HepG2 (cell line): Measurements from ENCODE around the gene BRD8. TPM values are rescaled to one million over a fixed set of nuclear protein-coding genes. Genes with fewer than 3 reads are reported as not detected.

Experiments
- LRRFIP1 ChIP-seq: sonication (generic); formaldehyde crosslinking; conservative IDR thresholded peaks from 2 replicates; pipeline ENCODE4 v1.4.0; 2020; ENCODE audit warnings: missing genetic modification reagents
- RXRA ChIP-seq: sonication (generic); formaldehyde crosslinking; IDR thresholded peaks from 2 replicates; pipeline ENCODE4 v1.5.1; 2020; ENCODE audit warnings: missing genetic modification reagents
- TFDP1 ChIP-seq: IDR thresholded peaks from 2 replicates; pipeline ENCODE4 v1.6.1; 2016; ENCODE audit warnings: missing compliant biosample characterization, missing genetic modification reagents, borderline replicate concordance
- ZNF280D ChIP-seq: sonication (generic); formaldehyde crosslinking; IDR thresholded peaks from 2 replicates; pipeline ENCODE4 v1.5.1; 2020; ENCODE audit warnings: mild to moderate bottlenecking, missing genetic modification reagents
- ZNF484 ChIP-seq: sonication (generic); formaldehyde crosslinking; IDR thresholded peaks from 2 replicates; pipeline ENCODE4 v1.5.1; 2020; ENCODE audit warnings: mild to moderate bottlenecking, low read depth, missing genetic modification reagents, borderline replicate concordance
- ZNF512B ChIP-seq: sonication (generic); formaldehyde crosslinking; IDR thresholded peaks from 2 replicates; pipeline ENCODE4 v1.5.1; 2020; ENCODE audit warnings: missing genetic modification reagents, mild to moderate bottlenecking, borderline replicate concordance
- ZNF766 ChIP-seq: sonication (generic); formaldehyde crosslinking; IDR thresholded peaks from 2 replicates; pipeline ENCODE4 v1.5.0; 2020; ENCODE audit warnings: missing genetic modification reagents, borderline replicate concordance
- ZNF83 ChIP-seq: sonication (generic); formaldehyde crosslinking; IDR thresholded peaks from 2 replicates; pipeline ENCODE4 v1.4.0; 2020; ENCODE audit warnings: missing genetic modification reagents, mild to moderate bottlenecking, borderline replicate concordance
- polyA plus RNA-seq, 8 experiments: library from polyadenylated mRNA; depleted of rRNA in 3 of 8; stranded (reverse) in 7 of 8; unstranded in 1 of 8; fragments of >200 nt; fragmentation: Illumina TruSeq in 4 of 8; extraction: Trizol in 4 of 8; gene quantifications; 2 replicates each; pipeline versions ENCODE4 v1.2.1 to v1.2.3, GENCODE V29; 2011 to 2016; ENCODE audit warnings: low read depth in 4 of 8, missing spikeins in 1 of 8, mixed read lengths in 1 of 8; ENCODE audit not compliant: insufficient read depth in 1 of 8
- total RNA-seq, 5 experiments: library from RNA; depleted of rRNA; stranded (reverse); fragments of >200 nt; fragmentation: Illumina TruSeq; extraction: Trizol; gene quantifications; 2 replicates each; pipeline ENCODE4 v1.2.3, GENCODE V29; 2016; ENCODE audit warnings: low read depth in 1 of 5
- TF ChIP-seq, protein P1 (sequence below): fragments of 450-650 bp; IDR thresholded peaks from 2 replicates; pipeline ENCODE4 v1.6.1; 2016

The BRD8 gene
- total and polyA plus RNA-seq, 2 of the 13 experiments (the other 11 are each of a cell fraction or from before 2014, with no cell fraction given) = 62.5 to 71.1 TPM

DNA sequence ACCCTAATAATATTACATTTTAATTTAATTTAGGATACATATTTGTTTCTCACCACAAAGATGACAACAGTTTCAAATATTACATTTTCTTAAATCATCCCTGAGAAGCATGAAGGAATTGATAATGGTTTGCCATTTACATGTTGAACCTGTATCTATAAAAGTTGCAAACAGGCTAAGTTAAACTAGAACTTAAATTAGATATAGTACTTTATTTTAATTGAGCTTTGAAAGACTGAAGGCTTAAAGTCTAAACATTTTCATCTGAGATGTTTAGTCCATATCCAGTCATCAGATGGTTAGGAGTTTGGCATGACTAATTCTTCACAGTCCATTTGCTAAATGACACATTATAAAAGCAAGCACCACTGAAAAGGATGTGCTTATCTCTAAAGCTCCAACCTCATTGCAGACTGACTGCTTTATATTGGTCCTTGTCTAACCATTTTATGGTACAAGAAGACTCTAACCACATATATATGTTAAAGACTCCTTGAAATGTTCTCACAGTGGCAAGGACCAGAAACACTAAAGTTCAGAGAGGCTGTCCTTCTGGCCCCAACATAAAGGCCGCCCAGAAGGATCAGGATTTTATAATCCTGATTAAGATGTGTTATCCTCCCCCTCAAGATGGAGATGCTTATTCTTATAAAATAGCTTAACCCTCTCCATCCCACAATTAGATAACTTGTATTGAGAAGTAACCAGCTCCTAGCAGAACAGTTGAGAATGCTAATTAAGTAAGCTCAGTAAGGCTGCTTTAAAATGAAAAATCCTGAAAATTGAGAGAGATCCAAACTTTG, 68.8 kb downstream of the BRD8 start (continued):
- TF ChIP-seq ZNF484 (CRISPR knock-in tag) (no peak), ZNF280D (CRISPR knock-in tag) (no peak), RXRA (CRISPR knock-in tag) (no peak), ZNF512B (no peak), TFDP1 (no peak), ZNF83 (CRISPR knock-in tag) (no peak), LRRFIP1 (no peak), ZNF766 (CRISPR knock-in tag) (no peak)
- TF ChIP-seq, protein P1, sequence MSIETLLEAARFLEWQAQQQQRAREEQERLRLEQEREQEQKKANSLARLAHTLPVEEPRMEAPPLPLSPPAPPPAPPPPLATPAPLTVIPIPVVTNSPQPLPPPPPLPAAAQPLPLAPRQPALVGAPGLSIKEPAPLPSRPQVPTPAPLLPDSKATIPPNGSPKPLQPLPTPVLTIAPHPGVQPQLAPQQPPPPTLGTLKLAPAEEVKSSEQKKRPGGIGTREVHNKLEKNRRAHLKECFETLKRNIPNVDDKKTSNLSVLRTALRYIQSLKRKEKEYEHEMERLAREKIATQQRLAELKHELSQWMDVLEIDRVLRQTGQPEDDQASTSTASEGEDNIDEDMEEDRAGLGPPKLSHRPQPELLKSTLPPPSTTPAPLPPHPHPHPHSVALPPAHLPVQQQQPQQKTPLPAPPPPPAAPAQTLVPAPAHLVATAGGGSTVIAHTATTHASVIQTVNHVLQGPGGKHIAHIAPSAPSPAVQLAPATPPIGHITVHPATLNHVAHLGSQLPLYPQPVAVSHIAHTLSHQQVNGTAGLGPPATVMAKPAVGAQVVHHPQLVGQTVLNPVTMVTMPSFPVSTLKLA = no peak
